Measurements from ENCODE around the gene DNAJC15.

The DNAJC15 gene

DNA sequence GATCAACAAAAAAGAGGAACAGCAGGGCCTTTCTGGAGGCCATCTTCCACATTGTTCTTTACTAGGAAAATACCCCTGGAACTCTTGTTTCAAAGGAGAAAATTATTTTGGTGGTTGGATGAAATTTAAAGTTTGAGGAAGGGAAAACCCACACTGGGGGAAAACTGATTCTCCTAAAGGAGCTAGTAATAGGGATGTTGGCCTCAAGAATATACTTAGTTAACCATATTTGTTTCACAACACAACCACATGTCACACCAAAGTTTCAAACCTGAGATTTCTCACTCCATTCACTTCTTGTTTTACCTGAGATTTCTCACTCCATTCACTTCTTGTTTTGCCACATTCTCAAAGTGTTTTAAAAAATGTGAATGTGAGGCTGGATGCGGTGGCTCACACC lies 28.5 kb upstream of the DNAJC15 start:
- Mint-ChIP-seq H3K4me3 (no peak overlapping the region), H3K4me1 (ENCODE audit: low read depth) (peaks cover 63% of the 10 kb centered on the region), H3K27ac (no peak overlapping the region), H3K27me3 (no peaks in the 10 kb centered on the region), H3K9me3 (no peaks in the 10 kb centered on the region), H3K36me3 (ENCODE audit: low read depth) (no peaks in the 10 kb centered on the region)
- no peak for DNase-seq

DNA sequence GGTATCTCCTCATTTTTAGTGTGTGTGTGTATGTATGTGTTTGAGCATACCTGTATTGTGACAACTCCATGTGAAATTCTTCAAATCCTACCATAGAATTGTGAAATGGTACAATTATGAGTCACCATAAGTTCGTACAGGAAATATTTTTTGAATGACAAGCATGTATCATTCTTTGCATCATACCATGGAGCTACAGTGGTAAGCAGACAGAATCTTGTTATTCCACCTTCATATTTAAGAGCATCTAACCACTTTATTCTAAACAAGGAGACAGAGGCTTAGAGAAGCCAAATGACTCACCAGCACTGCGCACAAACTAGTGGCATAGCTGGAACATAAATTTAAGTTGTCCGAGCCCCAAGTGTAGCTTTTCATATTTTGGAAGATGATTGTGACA lies 26.8 kb upstream of the DNAJC15 start:
- Mint-ChIP-seq H3K9me3 (no peaks in the 10 kb centered on the region), H3K4me3 (no peak overlapping the region), H3K36me3 (ENCODE audit: low read depth) (no peaks in the 10 kb centered on the region), H3K4me1 (ENCODE audit: low read depth) (peaks cover 50% of the 10 kb centered on the region), H3K27me3 (no peaks in the 10 kb centered on the region), H3K27ac (peak overlapping the region; percentile 57)
- DNase-seq, result no peak

DNA sequence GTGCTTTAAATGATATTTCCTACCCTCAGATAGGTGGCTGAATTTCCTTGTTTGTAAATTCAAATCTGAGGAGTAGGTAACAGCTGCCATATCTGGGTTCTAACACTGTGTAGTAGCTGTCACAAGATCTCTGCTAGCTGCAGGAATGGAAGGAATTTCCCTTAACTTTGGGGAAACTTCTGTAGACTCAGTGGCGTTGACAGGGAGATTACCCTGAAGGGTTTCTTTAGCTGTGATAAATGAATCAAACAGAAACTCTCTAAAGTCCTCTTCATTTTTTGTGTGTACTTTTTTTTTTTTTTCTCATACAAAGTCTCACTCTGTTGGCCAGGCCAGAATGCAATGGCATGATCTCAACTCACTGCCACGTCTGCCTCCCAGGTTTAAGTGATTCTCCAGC lies 26.0 kb upstream of the DNAJC15 start:
- Mint-ChIP-seq H3K36me3 (ENCODE audit: low read depth) (no peaks in the 10 kb centered on the region), H3K27me3 (no peaks in the 10 kb centered on the region), H3K9me3 (no peaks in the 10 kb centered on the region), H3K4me1 (ENCODE audit: low read depth) (peaks cover 46% of the 10 kb centered on the region), H3K4me3 (no peak overlapping the region), H3K27ac (peak overlapping the region; percentile 57)
- DNase-seq, result no peak

DNA sequence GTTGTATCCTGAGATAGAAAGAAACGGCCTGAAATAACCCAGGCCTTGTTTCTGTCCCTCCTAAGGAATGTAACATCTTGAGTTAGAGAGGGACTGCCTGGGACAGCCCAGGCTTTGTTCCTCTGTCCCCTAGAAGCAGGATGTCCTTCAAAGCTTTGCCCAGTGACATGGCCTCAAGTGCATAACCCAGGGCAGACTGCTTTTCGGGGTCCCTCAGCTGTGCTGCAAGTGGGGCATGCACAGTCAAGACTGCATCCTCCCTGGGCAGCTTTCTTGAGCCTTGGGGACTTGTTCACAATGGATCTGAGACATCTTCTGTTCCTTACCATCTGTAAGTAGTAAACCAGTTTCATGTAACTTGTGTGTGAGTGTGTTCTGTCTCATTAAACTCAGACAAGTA lies 23.9 kb upstream of the DNAJC15 start:
- no peaks in the 10 kb centered on the region for H3K9me3 Mint-ChIP-seq

DNA sequence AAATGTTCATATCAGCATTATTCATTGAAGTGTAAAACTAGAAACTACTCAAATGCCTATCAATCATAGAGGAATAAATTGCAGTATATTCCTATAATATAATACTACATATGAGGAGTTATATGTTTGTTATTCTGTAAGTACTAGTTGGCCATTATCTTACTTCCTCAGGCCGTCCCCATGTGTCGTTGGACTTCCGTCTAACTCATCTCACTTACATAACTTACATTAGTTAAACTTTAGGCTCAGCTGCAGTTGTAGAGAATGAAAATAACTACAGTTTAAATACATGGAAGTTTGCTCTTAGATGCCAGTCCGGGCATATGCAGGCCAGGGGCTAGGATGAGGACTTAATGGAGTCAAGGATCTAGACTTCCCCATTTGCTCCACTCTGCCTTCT lies 22.7 kb upstream of the DNAJC15 start:
- Mint-ChIP-seq H3K4me1 (ENCODE audit: low read depth) (peaks cover 31% of the 10 kb centered on the region), H3K4me3 (no peak overlapping the region), H3K27ac (no peak overlapping the region)

More for the DNA sequence above, 23.9 kb upstream of the DNAJC15 start:
- Mint-ChIP-seq H3K4me3 (no peak overlapping the region), H3K27me3 (no peaks in the 10 kb centered on the region), H3K4me1 (ENCODE audit: low read depth) (peaks cover 35% of the 10 kb centered on the region), H3K36me3 (ENCODE audit: low read depth) (no peaks in the 10 kb centered on the region), H3K27ac (no peak overlapping the region)
- DNase-seq, result no peak

DNA sequence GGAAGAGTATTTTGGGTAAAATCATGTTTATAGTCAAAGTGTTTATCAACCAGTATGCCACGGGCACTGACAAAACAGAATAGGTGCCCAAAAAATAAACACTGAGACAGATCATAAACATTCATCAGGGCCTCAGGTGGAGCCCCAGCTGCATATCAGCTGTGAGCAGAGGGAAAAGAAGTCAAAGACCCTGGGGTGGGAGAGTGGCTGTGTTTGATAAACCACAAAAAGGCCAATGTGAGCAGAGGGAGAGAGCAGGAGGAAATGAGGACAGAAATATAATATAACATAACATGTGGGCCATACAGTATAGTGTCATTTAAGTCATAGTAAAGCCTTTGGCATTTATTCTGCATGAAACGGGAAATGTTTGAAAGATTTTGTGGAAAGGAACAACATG lies 21.4 kb upstream of the DNAJC15 start:
- H3K27me3 Mint-ChIP-seq, result no peaks in the 10 kb centered on the region
- no peaks in the 10 kb centered on the region for H3K36me3 Mint-ChIP-seq (ENCODE audit: low read depth)
- no peak overlapping the region for H3K4me3 Mint-ChIP-seq

More for the DNA sequence above, 22.7 kb upstream of the DNAJC15 start:
- no peak for DNase-seq
- Mint-ChIP-seq H3K36me3 (ENCODE audit: low read depth) (no peaks in the 10 kb centered on the region), H3K27me3 (no peaks in the 10 kb centered on the region), H3K9me3 (no peaks in the 10 kb centered on the region)

DNA sequence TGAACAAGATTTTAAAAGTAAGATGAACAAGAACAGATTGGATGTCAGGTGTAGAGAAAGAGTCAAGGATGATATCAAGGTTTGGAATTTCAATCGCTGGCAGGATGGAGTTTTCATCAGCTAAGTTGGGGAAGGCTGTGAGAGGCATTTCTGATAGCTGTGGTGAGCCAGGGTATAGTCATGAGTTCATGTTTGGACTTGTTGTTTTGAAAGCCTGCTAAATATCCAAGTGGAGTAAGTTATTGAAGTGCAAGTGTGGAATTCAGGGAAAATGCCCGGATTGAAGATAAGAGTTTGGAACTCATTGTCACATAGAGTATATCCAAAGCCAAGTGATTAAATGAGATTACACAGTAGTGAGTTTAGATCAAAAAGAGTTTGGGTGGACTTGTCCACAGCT lies 20.4 kb upstream of the DNAJC15 start:
- Mint-ChIP-seq H3K4me1 (ENCODE audit: low read depth) (peaks cover 8% of the 10 kb centered on the region), H3K9me3 (no peaks in the 10 kb centered on the region), H3K36me3 (ENCODE audit: low read depth) (no peaks in the 10 kb centered on the region), H3K27me3 (no peaks in the 10 kb centered on the region), H3K4me3 (no peak overlapping the region), H3K27ac (no peak overlapping the region)
- DNase-seq, result no peak

More for the DNA sequence above, 21.4 kb upstream of the DNAJC15 start:
- Mint-ChIP-seq H3K27ac (no peak overlapping the region), H3K9me3 (no peaks in the 10 kb centered on the region), H3K4me1 (ENCODE audit: low read depth) (peaks cover 18% of the 10 kb centered on the region)
- DNase-seq, result no peak

DNA sequence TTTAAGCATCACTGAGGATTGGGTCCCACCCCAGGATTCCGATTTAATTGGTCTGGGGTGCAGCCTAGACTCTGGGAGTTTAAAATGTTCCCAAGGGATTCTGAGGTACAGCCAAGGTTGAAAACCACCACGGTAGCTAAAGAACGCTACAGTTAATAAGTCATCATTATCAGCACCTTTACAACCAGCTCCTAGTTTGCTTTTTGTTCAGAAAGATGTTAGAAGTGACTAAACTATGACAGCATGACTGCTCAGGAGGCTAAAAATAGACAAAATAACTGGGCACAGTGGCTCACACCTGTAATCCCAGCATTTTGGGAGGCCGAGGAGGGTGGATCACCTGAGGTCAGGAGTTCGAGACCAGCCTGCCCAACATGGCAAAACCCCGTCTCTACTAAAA lies 19.7 kb upstream of the DNAJC15 start:
- H3K4me1 Mint-ChIP-seq (ENCODE audit: low read depth), result peaks cover 7% of the 10 kb centered on the region
- peaks cover 3% of the 10 kb centered on the region for H3K27me3 Mint-ChIP-seq
- no peak overlapping the region for H3K4me3 Mint-ChIP-seq
- no peak for DNase-seq
- no peak overlapping the region for H3K27ac Mint-ChIP-seq
- no peaks in the 10 kb centered on the region for H3K9me3 Mint-ChIP-seq
- H3K36me3 Mint-ChIP-seq (ENCODE audit: low read depth), result no peaks in the 10 kb centered on the region

DNA sequence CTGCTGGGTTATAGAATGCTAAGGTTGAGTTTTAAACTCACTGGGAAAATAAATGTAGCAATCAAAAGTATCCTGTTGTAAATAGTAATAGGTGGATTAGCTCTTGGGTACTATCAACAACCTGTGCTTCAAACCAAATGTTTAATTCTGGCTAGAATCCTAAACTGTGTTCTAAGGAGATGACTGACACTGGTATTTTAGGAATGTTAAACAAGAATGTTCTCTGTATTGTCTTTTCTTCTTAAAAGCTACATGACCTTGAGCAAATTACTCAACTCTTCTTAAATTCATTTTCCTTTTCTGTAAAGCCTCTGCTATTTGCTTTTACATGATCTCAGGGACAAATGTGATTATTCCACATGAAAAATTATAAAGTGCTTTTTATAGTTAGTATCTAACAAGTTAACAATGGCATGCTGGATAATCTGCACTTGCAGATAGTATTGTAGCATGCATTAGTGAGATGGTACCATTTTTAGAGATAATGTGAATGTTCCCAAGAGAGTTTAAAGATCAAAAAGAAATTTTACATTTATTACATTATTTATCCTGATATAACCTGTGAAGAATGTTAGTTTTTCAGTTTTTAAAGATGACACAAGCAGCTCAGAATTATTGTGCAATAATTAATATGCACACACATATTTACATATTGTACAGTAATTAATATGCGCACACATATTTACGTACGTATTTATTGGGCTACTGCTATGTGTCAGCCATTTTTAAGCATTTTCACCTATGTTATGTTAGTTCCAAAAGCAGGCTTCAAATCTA lies 17.7 kb upstream of the DNAJC15 start:
- no peak for DNase-seq
- no peak overlapping the region for H3K4me3 Mint-ChIP-seq
- H3K27ac Mint-ChIP-seq, result no peak overlapping the region
- peaks cover 7% of the 10 kb centered on the region for H3K4me1 Mint-ChIP-seq (ENCODE audit: low read depth)
- H3K36me3 Mint-ChIP-seq (ENCODE audit: low read depth), result no peaks in the 10 kb centered on the region
- H3K9me3 Mint-ChIP-seq, result no peaks in the 10 kb centered on the region
- peaks cover 3% of the 10 kb centered on the region for H3K27me3 Mint-ChIP-seq

DNA sequence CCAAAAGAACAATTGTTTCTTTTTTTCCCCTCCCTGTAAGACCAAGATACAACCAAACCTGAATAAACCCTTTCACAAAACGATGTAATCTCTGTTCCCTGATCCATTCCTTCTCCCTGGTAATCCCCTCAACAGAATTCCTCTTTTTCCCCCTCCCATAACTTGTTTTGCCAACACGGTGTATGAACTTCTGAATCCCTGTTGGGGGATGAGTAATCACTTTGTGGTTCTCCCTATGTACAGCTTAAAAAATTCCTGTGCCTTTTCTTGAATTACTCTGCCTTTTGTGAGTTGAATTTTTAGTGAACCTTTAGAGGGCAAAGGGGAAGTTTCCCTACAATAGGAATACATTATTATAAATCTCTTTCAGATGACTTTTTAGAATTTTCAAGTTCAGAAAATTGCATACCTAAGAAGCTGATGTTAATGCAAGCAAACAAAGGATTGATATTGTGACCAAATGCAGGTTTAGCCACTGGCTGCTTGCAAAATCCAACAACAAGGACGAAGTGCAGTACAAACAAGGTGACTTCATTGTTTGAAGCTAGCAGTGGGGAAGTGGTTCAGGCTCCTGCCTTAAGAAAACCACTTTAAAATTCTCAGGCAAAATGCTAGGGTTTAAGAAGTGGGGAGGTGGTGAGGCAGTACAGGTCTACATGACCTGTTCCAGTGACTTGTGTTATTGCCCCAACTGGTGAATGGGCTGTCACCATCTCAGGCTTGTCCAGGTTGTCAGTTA lies 16.3 kb upstream of the DNAJC15 start:
- H3K36me3 Mint-ChIP-seq (ENCODE audit: low read depth), result no peaks in the 10 kb centered on the region
- H3K9me3 Mint-ChIP-seq, result no peaks in the 10 kb centered on the region
- no peak overlapping the region for H3K4me3 Mint-ChIP-seq
- DNase-seq, result no peak
- H3K27ac Mint-ChIP-seq, result no peak overlapping the region
- no peaks in the 10 kb centered on the region for H3K4me1 Mint-ChIP-seq (ENCODE audit: low read depth)
- peaks cover 3% of the 10 kb centered on the region for H3K27me3 Mint-ChIP-seq

DNA sequence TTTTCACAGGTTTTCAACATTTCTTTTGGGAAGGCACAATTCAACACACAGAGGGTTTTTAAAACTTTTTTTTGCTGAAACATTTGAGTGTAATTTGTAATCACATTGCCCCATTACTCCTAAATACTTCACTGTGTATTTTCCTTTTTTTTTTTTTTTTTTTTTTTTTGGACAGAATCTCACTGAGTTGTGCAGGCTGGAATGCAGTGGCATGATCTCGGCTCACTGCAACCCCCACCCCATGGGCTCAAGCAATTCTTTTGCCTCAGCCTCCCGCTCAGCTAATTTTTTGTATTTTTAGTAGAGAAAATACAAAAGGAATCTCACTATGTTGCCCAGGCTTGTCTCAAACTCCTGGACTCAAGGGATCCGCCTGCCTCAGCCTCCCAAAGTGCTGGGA lies 14.8 kb upstream of the DNAJC15 start:
- H3K4me1 Mint-ChIP-seq (ENCODE audit: low read depth), result no peaks in the 10 kb centered on the region
- peaks cover 3% of the 10 kb centered on the region for H3K27me3 Mint-ChIP-seq
- H3K36me3 Mint-ChIP-seq (ENCODE audit: low read depth), result no peaks in the 10 kb centered on the region
- H3K9me3 Mint-ChIP-seq, result no peaks in the 10 kb centered on the region
- no peak for DNase-seq
- no peak overlapping the region for H3K27ac Mint-ChIP-seq
- H3K4me3 Mint-ChIP-seq, result no peak overlapping the region

DNA sequence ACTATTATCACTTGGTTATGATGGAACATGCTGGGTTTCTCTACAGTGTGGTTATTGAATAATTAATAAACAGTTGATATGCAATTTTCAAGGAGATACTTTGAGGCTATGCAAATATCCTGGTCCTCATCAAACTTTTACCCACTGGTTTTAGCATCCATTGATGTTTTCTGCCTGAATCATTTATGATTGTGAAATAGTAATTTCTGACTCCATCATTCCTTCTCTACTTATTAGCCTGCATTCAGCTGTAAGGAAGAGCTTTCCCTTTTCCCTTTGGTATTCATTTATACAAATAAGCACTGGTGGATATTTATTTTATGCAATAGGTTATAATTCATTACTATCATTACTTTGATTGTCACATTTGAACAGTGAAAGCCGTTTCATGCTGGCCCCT lies 13.9 kb upstream of the DNAJC15 start:
- H3K4me1 Mint-ChIP-seq (ENCODE audit: low read depth), result no peaks in the 10 kb centered on the region
- no peak for DNase-seq
- H3K36me3 Mint-ChIP-seq (ENCODE audit: low read depth), result no peaks in the 10 kb centered on the region
- H3K4me3 Mint-ChIP-seq, result no peak overlapping the region
- H3K27me3 Mint-ChIP-seq, result peaks cover 3% of the 10 kb centered on the region
- no peaks in the 10 kb centered on the region for H3K9me3 Mint-ChIP-seq
- no peak overlapping the region for H3K27ac Mint-ChIP-seq

DNA sequence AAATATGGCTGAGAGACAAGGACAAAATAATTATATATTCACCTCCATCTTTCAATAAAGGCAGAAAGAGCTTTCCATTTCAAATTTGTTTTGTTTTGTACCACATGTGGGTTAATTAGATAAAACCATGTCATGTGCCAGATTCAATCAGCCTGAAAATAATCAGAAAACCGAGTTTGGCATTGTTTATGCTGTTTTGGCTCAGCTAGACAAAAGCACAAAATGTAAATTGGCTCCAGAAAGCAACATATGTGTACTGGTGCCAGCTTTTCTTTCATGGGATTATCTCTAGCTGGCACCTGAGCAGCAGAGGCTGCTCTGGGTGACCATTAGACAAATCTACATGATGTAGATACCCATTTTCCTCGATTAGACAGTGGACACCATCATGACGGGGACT lies 9.2 kb upstream of the DNAJC15 start:
- Mint-ChIP-seq H3K4me1 (ENCODE audit: low read depth) (no peaks in the 10 kb centered on the region), H3K27me3 (no peaks in the 10 kb centered on the region), H3K4me3 (no peak overlapping the region), H3K36me3 (ENCODE audit: low read depth) (no peaks in the 10 kb centered on the region), H3K9me3 (no peaks in the 10 kb centered on the region), H3K27ac (no peak overlapping the region)
- no peak for DNase-seq

DNA sequence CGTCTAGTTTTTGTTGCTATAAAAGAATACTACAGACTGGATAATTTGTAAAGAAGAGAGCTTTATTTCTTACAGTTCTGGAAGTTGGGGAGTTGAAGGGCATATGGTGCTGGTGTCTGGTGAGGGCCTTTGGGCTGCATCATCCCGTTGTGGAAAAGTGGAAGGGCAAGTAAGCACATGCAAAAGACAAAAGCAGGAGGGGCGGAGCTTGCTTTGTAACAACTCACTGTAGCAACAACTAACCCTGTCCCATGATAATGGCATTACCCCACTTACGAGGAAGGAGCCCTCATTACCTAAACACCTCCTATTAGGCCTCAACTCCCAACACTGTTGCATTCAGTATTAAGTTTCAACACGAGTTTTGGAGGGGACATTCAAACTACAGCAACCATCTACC lies 7.2 kb upstream of the DNAJC15 start:
- DNase-seq, result no peak
- Mint-ChIP-seq H3K27ac (no peak overlapping the region), H3K36me3 (ENCODE audit: low read depth) (no peaks in the 10 kb centered on the region), H3K27me3 (no peaks in the 10 kb centered on the region), H3K4me3 (no peak overlapping the region), H3K4me1 (ENCODE audit: low read depth) (no peaks in the 10 kb centered on the region), H3K9me3 (no peaks in the 10 kb centered on the region)

DNA sequence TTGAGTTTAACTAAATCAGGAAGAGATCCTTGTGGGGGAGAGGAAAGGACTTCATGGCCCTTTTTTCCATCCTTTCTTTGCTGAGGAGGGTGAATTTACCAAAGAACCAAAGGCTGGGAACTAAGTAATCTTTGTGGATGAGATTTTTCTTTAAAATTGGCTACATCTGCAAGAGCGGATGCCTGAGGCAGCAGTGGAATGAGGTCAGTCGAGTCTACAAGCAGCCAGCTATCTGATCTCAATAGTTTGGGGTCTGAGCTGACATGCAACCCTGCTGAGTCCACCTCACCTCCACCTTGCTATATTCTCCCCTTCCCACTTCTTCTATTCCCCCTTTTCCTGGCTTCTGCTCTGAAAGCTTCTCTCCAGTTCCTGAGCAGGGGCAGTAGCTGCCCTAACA lies 3.6 kb upstream of the DNAJC15 start:
- no peak for DNase-seq
- Mint-ChIP-seq H3K36me3 (ENCODE audit: low read depth) (peaks cover 8% of the 10 kb centered on the region), H3K4me1 (ENCODE audit: low read depth) (peaks cover 12% of the 10 kb centered on the region), H3K27ac (no peak overlapping the region), H3K9me3 (no peaks in the 10 kb centered on the region), H3K27me3 (no peaks in the 10 kb centered on the region), H3K4me3 (no peak overlapping the region)
